H7 (cell line): ENCODE measurements around the gene NEUROG2. TPM values are rescaled to one million over a fixed set of nuclear protein-coding genes. Genes with fewer than 3 reads are reported as not detected.
"Not testable (repeated sequence)": the region's sequence is repeated elsewhere in the genome, so short reads cannot be mapped to it uniquely, and the experiment has no call there.

Experiments
- DNase-seq: peaks from one replicate; pipeline ENCODE4 v3.0.0; 2012
- H3K27me3 ChIP-seq: 2 replicates; pipeline ENCODE4 v1.6.0; 2011; ENCODE audit warnings: mild to moderate bottlenecking, low read length; ENCODE audit not compliant: control insufficient read depth, insufficient read depth
- H3K36me3 ChIP-seq: replicated peaks from 2 replicates; pipeline ENCODE4 v1.5.1; 2011; ENCODE audit warnings: low read length; ENCODE audit not compliant: control insufficient read depth, insufficient read depth
- H3K4me3 ChIP-seq: 2 replicates; pipeline ENCODE4 v1.5.1; 2011; ENCODE audit warnings: low read depth, mild to moderate bottlenecking, control low read depth, low read length, moderate library complexity; ENCODE audit not compliant: insufficient read depth
- total RNA-seq: library from RNA; depleted of rRNA; stranded (reverse); fragments of >200 nt; shearing (Covaris generic); gene quantifications from 2 replicates; pipeline ENCODE4 v1.2.3, GENCODE V29; 2014; rRNA removed

The NEUROG2 gene
- not detected in 2 replicates for total RNA-seq

DNA sequence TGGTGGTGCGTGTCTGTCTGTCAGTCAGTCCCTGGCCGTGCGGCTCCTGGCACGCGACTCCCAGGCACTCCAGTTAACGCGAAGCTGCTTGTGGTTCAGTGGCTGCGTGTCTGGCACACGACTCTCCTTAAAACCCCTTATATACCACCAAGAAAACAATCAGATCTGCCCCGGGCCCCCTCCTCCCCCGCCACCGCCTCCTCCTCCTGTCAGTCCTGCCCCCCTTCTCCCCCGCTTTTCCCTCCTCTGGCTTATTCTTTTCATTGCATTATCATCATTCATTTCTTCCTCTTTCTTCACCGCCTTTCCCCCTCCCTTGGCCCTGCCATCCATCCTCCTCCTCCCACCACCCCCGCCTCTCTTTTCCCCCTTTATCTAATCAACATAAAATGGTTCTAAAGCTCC is at the start of gene NEUROG2:
Gene NEUROG2 (minus strand): TSS at position 115 of the 405 bp plus-strand sequence. CDS start 705 bp downstream, outside the sequence.
- no peak for DNase-seq
- Histone ChIP-seq H3K36me3 (no peaks in the 10 kb centered on the region), H3K4me3 (peak within 1 kb of the TSS; percentile 48), H3K27me3 (peaks cover 100% of the 10 kb centered on the region)

DNA sequence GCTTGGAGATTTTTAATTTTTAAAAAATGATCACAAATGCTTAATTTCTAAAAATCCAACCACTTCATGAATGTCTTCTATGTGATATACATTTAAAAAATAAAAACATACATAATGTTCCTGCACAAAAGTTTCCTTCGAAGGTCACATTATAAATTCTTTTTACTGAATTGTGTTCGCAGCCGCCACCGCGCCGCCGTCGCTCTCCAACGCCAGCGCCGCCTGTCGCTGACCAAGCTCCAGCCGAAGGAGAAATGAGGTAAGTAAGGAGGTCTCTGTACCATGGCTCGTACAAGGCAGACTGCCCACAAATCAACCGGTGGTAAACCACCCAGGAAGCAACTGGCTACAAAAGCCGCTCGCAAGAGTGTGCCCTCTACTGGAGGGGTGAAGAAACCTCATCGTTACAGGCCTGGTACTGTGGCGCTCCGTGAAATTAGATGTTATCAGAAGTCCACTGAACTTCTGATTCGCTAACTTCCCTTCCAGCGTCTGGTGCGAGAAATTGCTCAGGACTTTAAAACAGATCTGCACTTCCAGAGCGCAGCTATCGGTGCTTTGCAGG is 48.8 kb upstream of the NEUROG2 start:
- peak; percentile 35 for DNase-seq
- no peak overlapping the region for H3K4me3 ChIP-seq
- no peaks in the 10 kb centered on the region for H3K36me3 ChIP-seq
- H3K27me3 ChIP-seq: no peaks in the 10 kb centered on the region

DNA sequence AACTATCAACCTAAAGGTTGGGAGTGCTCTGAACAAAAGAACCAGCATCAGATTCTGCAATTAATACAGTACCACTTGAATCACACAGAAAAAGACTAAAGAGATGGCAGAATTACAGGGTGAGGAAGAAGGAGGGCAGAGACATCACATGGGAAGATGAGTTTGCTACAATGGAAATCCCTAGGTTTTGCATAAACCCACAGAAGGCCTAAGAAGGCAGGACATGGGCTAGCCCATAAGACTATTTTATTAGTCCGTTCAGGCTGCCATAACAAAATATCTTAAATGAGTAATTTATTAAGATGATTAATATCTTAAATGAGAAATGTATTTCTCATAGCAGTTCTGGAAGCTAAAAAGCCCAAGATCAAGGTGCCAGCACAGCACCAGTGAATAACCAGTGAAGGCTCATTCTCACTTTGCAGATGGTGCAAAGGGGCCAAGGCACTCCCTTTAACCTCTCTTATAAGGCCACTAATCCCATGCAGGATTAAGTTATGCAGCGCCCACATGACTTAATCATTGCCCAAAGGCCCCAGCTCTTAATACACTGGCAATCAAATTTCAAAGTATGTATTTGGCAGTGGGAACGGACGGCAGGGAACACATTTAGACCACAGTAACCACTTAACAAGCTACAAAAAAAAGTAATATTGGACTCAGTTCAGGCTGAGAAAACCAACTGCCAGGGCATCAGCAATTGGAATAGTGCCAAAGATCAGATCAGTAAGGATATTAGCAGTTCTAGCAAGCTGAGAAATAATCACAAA is 47.6 kb upstream of the NEUROG2 start:
- Histone ChIP-seq H3K4me3 (no peak overlapping the region), H3K36me3 (no peaks in the 10 kb centered on the region), H3K27me3 (no peaks in the 10 kb centered on the region)
- no peak for DNase-seq

DNA sequence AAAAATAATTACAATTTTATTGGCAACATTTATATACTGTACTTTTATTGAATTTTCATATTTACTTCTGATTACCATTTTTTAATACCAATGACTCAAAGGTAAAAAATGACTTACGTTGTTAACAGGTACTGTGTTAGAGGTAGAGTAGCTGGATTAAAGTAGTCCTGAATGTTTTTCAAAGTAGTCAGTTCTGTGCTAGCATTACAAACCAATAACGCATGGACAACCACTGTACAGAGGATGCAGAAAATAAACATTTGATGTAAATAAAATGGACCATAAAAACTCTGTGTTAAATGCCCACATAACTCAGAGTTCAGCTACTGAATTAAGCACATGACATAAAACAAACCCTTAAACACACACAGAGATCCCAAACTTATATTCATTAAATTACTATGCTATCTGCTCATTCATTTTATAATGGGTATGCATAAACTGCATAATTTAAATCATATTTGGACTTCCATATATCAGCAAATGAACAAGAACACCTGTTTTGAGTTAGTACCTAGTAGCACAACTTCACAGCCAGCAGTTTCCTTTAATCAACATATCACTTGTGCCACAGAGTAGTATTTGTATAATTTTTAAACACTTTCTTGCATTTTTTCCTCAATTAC is 46.4 kb upstream of the NEUROG2 start:
- H3K36me3 ChIP-seq: peaks cover 3% of the 10 kb centered on the region
- H3K27me3 ChIP-seq: no peaks in the 10 kb centered on the region
- no peak overlapping the region for H3K4me3 ChIP-seq
- DNase-seq: no peak

DNA sequence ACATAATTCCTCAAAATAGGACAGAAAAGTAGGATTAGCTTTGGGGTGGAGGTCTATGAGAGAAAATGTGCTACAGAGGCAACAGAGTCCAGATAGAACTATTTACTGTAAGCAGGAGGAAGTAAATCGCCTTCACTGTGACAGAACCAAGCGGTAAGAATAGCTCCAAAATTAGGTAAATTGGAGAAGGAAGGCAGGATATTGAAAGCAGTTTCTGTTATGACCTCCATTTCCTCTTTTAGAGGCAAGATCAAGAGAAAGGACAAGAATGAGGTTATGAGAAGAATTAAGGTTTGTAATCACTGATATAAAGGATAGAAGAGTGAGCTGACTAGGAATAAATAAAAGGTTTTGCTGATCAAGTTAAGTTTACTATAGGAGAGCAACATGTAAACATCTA is 44.1 kb upstream of the NEUROG2 start:
- peaks cover 3% of the 10 kb centered on the region for H3K36me3 ChIP-seq
- no peaks in the 10 kb centered on the region for H3K27me3 ChIP-seq
- DNase-seq: no peak
- no peak overlapping the region for H3K4me3 ChIP-seq

DNA sequence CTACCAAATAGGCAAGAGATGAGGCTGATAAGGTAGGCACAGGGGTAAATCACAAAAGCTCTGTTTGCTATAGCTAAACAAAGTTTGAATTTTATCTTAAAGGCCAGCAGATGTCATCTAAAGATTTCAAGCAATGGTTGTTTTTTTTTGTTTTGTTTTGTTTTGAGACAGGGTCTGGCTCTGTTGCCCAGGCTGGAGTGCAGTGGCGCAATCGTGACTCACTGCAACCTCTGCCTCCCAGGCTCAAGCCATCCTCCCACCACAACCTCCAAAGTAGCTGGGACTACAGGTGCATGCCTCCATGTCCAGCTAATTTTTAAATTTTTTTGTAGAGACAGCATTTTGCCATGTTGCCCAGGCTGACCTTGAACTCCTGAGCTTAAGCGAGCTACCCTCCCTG is 43.1 kb upstream of the NEUROG2 start:
- H3K36me3 ChIP-seq: peaks cover 3% of the 10 kb centered on the region
- no peak overlapping the region for H3K4me3 ChIP-seq
- H3K27me3 ChIP-seq: no peaks in the 10 kb centered on the region
- no peak for DNase-seq

DNA sequence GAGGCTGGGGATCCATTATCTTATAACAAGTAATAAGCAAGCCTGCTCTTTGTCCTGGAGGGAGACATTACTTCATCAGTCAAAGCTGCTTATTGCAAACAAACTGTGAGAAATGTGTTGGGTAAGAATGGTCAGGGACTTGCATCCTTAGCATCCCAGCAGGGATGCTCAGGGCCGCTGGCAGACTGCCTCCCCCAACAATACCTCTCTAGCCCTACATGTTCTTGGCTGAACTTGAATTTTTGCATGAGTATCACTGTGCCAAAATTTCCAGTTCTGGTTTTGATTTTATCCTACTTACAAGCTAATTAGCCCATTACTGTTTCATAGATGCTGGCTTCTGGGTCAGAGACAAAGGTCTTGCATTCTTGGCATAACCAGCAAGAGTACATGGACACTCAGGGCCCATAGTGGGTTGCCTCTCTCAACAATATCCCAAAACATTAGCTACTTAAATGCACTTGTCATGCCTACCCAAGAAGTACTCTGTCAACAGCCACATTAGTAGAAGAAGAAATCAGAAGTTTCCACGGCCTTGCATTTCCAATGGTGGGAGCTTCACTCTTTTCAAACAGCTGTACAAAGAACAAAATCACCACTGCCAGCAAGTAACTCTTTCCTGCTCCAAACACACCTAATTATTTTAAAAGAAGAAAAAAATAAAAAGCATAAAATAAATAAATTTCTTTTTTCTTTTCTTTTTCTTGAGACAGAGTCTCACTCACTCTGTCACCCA is 41.9 kb upstream of the NEUROG2 start:
- Histone ChIP-seq H3K36me3 (peaks cover 3% of the 10 kb centered on the region), H3K27me3 (no peaks in the 10 kb centered on the region), H3K4me3 (no peak overlapping the region)
- DNase-seq: peak; percentile 33

DNA sequence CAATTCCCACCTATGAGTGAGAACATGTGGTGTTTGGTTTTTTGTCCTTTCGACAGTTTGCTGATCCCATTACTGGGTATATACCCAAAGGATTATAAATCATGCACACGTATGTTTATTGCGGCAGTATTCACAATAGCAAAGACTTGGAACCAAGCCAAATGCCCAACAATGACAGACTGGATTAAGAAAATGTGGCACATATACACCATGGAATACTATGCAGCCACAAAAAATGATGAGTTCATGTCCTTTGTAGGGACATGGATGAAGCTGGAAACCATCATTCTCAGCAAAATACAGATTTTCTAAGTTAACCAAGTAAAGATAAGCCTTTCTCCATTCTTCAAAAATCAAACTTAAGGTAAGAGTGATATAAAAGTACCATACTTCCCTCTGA is 38.3 kb upstream of the NEUROG2 start:
- not testable (repeated sequence) for H3K4me3 ChIP-seq, DNase-seq, H3K36me3 ChIP-seq

DNA sequence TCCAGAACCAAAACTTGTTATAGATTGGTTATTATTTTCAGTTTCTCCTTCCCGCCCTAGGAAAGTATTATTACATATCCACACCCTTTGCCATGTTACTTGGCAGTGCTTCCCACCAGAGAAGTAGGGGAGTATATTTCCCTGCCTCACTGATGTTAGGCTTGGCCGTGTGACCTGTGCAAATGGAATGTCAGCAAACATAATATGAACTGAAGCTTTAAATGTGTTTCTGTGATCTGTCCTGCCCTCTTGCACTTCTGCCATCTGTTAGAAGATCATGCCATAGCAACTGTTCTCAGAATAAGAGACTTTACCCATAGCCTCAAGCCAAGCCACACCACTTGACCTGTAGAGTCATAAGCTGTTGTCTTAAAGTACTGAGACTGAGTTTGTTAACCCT is 36.7 kb upstream of the NEUROG2 start:
- no peak for DNase-seq
- Histone ChIP-seq H3K4me3 (no peak overlapping the region), H3K36me3 (peaks cover 2% of the 10 kb centered on the region), H3K27me3 (no peaks in the 10 kb centered on the region)

More for the DNA sequence above, 38.3 kb upstream of the NEUROG2 start:
- H3K27me3 ChIP-seq: not testable (repeated sequence)

DNA sequence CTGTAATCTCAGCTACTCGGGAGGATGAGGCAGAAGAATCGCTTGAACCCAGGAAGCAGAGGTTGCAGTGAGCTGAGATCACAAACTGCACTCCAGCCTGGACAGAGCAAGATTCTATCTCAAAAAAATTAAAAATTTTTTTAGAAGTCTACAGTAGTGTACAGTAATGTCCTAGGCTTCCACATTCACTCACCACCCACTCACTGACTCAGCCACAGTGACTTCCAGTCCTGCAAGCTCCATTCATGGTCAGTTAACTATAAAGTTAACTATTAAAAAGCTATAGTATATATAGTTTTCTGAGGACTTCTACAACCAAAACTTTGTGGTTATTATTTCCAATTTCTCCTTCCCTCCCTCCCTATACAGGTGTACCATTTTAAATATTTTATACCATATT is 34.7 kb upstream of the NEUROG2 start:
- Histone ChIP-seq H3K36me3 (no peaks in the 10 kb centered on the region; the same call in 1 of the 2 replicates), H3K27me3 (no peaks in the 10 kb centered on the region), H3K4me3 (no peak overlapping the region)
- DNase-seq: no peak

DNA sequence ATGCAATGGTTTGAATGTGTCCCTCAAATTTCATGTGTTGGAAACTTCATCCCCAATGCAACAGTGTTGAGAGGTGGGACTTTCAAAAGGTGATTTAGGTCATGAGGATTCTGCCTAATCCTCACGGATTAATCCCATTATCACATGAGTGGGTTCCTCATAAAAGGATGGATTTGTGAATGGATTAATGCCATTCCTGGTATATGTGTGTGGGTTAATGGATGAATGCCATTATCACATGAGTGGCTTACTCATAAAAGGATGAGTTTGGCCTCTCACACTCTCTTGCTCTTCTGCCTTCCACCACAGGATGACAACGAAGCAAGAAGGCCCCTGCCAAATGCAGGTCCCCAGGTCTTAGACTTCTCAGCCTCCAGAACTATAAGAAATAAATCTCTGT is 30.5 kb upstream of the NEUROG2 start:
- no peaks in the 10 kb centered on the region for H3K36me3 ChIP-seq
- no peak overlapping the region for H3K4me3 ChIP-seq
- no peak for DNase-seq
- no peaks in the 10 kb centered on the region for H3K27me3 ChIP-seq

DNA sequence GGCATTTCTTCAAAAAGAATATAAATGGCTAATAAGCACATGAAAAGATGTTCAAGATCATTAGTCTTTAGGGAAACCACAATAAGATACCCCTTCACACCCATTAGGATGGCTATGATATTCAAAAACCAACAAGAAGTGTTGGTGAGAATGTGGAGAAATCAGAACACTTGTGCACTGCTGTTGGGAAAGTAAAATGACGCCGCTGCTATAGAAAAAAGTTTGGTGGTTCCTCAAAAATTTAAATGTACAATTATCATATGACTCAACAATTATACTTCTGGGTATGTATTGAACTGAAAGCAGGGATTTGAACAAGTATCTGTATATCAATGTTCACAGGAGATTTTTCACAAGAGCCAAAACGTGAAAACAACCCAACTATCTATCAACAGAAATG is 29.4 kb upstream of the NEUROG2 start:
- H3K4me3 ChIP-seq: no peak overlapping the region
- H3K27me3 ChIP-seq: no peaks in the 10 kb centered on the region
- no peaks in the 10 kb centered on the region for H3K36me3 ChIP-seq
- DNase-seq: no peak

DNA sequence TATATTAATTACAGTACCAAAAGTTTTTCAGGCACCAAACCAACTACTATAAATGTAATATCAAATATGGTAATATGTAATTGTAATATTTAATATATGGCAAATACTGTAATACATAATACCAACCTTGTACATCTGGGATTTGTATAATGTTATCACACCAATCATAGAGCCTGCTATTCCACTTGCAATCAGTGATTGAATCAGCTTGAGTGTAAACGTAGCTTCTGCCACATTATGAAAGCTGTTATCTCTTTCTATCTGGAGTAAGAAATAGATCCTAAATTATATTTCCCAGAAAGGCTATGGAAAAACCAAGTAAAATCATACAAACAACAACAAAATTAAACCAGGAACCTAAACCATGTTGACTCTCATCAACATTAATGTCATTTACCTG is 24.7 kb upstream of the NEUROG2 start:
- peaks cover 1% of the 10 kb centered on the region; the same call in 1 of the 2 replicates for H3K36me3 ChIP-seq
- no peak for DNase-seq
- no peak overlapping the region for H3K4me3 ChIP-seq
- no peaks in the 10 kb centered on the region; the same call in 1 of the 2 replicates for H3K27me3 ChIP-seq

DNA sequence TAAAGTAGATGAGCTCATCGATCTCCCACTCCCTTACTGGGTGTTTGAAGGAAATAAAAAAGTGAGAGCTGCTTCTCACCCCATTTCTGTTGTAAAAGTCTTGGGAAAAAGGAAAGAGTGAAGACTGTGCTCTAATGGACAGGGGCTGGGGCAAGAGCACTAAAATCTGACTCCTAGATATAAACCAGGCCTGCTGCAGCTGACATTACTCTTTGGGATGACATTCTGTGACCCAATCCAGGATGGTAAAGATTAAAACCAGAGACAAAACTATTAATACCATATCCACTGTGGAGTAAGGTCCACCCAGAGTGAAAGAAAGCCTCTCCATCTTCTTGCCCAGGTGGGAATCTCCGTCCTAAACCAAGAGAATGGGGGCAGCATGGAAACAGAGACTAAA is 20.1 kb upstream of the NEUROG2 start:
- Histone ChIP-seq H3K36me3 (peaks cover 1% of the 10 kb centered on the region; the same call in 1 of the 2 replicates), H3K27me3 (no peaks in the 10 kb centered on the region; the same call in 1 of the 2 replicates), H3K4me3 (no peak overlapping the region)
- DNase-seq: no peak
